Measurements from ENCODE around the gene VDAC1. TPM values are rescaled to one million over a fixed set of nuclear protein-coding genes. Genes with fewer than 3 reads are reported as not detected.

VDAC1 gene
- polyA plus RNA-seq, 1 donor (not counting 4 experiments of a cell fraction or from before 2014, with no cell fraction given): 300 TPM

GRCh38 chr5:133933670-133934295 lies 71.0 kb downstream of the VDAC1 start:
- no peak for DNase-seq (ENCODE audit: low read depth, low spot score)
- H3K27ac ChIP-seq (ENCODE audit: control insufficient read depth, insufficient read depth, low read length): no peak overlapping the region
- no peaks in the 10 kb centered on the region for H3K9me1 ChIP-seq (ENCODE audit: control insufficient read depth, extremely low read depth, insufficient read depth, low read length)
- H4K20me1 ChIP-seq (ENCODE audit: control insufficient read depth, extremely low read depth, insufficient read depth, low read length): no peaks in the 10 kb centered on the region
- no peak for FAIRE-seq
- dilution Hi-C loops (cut with MboI; ENCODE audit: extremely low pct_ligation_motif_present, low sequenced_read_pairs): no loop called here
- H3K79me2 ChIP-seq (ENCODE audit: control insufficient read depth, insufficient read depth, low read length): no peaks in the 10 kb centered on the region
- TF ChIP-seq, protein P1, sequence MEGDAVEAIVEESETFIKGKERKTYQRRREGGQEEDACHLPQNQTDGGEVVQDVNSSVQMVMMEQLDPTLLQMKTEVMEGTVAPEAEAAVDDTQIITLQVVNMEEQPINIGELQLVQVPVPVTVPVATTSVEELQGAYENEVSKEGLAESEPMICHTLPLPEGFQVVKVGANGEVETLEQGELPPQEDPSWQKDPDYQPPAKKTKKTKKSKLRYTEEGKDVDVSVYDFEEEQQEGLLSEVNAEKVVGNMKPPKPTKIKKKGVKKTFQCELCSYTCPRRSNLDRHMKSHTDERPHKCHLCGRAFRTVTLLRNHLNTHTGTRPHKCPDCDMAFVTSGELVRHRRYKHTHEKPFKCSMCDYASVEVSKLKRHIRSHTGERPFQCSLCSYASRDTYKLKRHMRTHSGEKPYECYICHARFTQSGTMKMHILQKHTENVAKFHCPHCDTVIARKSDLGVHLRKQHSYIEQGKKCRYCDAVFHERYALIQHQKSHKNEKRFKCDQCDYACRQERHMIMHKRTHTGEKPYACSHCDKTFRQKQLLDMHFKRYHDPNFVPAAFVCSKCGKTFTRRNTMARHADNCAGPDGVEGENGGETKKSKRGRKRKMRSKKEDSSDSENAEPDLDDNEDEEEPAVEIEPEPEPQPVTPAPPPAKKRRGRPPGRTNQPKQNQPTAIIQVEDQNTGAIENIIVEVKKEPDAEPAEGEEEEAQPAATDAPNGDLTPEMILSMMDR (optimal IDR thresholded peaks at IDR 0.05 in 1 of 3, IDR thresholded peaks at IDR 0.05 in 1 of 3, conservative IDR thresholded peaks at IDR 0.05 in 1 of 3; ENCODE audit: extremely low read depth in 1 of 3, insufficient read depth in 2 of 3, low read length in 3 of 3): no peak
- TF ChIP-seq EZH2 (IDR thresholded peaks at IDR 0.05; ENCODE audit: low read length): no peak
- H3K9me3 ChIP-seq (ENCODE audit: control insufficient read depth, low read depth, low read length): no peaks in the 10 kb centered on the region
- no peak overlapping the region for H3K9ac ChIP-seq (ENCODE audit: control insufficient read depth, extremely low read depth, insufficient read depth, low read length)
- no peaks in the 10 kb centered on the region for H3K4me1 ChIP-seq (ENCODE audit: control insufficient read depth, extremely low read depth, insufficient read depth, low read length)
- H2AFZ ChIP-seq (ENCODE audit: control insufficient read depth, low read length): no peak overlapping the region
- H3K27me3 ChIP-seq (ENCODE audit: control insufficient read depth, extremely low read depth, insufficient read depth, low read length): peaks cover 6% of the 10 kb centered on the region
- H3K4me2 ChIP-seq (ENCODE audit: control insufficient read depth, extremely low read depth, insufficient read depth, low read depth, low read length): no peak overlapping the region
- H3K4me3 ChIP-seq (ENCODE audit: control insufficient read depth in 2 of 3, extremely low read depth in 1 of 3, insufficient read depth in 2 of 3, low read depth in 1 of 3, low read length in 3 of 3): no peak overlapping the region
- no peaks in the 10 kb centered on the region for H3K36me3 ChIP-seq (ENCODE audit: control insufficient read depth in 2 of 2, extremely low read depth in 1 of 2, insufficient read depth in 2 of 2, low read length in 2 of 2)

DNA sequence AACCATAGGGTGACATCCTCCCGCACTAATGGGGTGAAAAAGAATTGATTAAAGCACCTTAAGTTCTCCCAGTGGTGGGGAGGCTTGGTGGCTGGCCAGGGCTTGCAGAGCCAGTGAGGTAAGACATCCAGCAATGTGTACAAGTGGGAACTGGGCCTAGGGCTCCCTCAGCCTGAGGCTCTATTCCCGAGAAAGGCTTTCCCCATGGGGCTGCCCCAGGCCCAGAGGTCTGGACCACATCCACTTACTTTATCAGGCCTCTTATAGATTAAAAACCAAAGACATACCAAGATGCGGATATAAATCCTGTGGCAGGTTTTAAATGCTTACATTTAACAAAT lies 71.6 kb downstream of the VDAC1 start:
- no peaks in the 10 kb centered on the region for H4K20me1 ChIP-seq (ENCODE audit: control insufficient read depth, extremely low read depth, insufficient read depth, low read length)
- H3K4me2 ChIP-seq (ENCODE audit: control insufficient read depth, extremely low read depth, insufficient read depth, low read depth, low read length): no peak overlapping the region
- H3K9me1 ChIP-seq (ENCODE audit: control insufficient read depth, extremely low read depth, insufficient read depth, low read length): no peaks in the 10 kb centered on the region
- H2AFZ ChIP-seq (ENCODE audit: control insufficient read depth, low read length): no peak overlapping the region
- TF ChIP-seq EZH2 (IDR thresholded peaks at IDR 0.05; ENCODE audit: low read length): no peak
- TF ChIP-seq, protein P1 (optimal IDR thresholded peaks at IDR 0.05 in 1 of 3, IDR thresholded peaks at IDR 0.05 in 1 of 3, conservative IDR thresholded peaks at IDR 0.05 in 1 of 3; ENCODE audit: extremely low read depth in 1 of 3, insufficient read depth in 2 of 3, low read length in 3 of 3): no peak
- dilution Hi-C loops (cut with MboI; ENCODE audit: extremely low pct_ligation_motif_present, low sequenced_read_pairs): no loop called here
- H3K79me2 ChIP-seq (ENCODE audit: control insufficient read depth, insufficient read depth, low read length): no peaks in the 10 kb centered on the region
- no peaks in the 10 kb centered on the region for H3K4me1 ChIP-seq (ENCODE audit: control insufficient read depth, extremely low read depth, insufficient read depth, low read length)
- peaks cover 6% of the 10 kb centered on the region for H3K27me3 ChIP-seq (ENCODE audit: control insufficient read depth, extremely low read depth, insufficient read depth, low read length)
- H3K36me3 ChIP-seq (ENCODE audit: control insufficient read depth in 2 of 2, extremely low read depth in 1 of 2, insufficient read depth in 2 of 2, low read length in 2 of 2): no peaks in the 10 kb centered on the region
- FAIRE-seq (no peak), DNase-seq (ENCODE audit: low read depth, low spot score) (no peak)
- no peaks in the 10 kb centered on the region for H3K9me3 ChIP-seq (ENCODE audit: control insufficient read depth, low read depth, low read length)
- H3K4me3 ChIP-seq (ENCODE audit: control insufficient read depth in 2 of 3, extremely low read depth in 1 of 3, insufficient read depth in 2 of 3, low read depth in 1 of 3, low read length in 3 of 3): no peak overlapping the region
- H3K9ac ChIP-seq (ENCODE audit: control insufficient read depth, extremely low read depth, insufficient read depth, low read length): no peak overlapping the region
- no peak overlapping the region for H3K27ac ChIP-seq (ENCODE audit: control insufficient read depth, insufficient read depth, low read length)
